Islet of Langerhans (tissue), 1 donor: ENCODE data around the gene LRRC56.
"Not testable (repeated sequence)": the region's sequence is repeated elsewhere in the genome, so short reads cannot be mapped to it uniquely, and the experiment has no call there.

Experiments
- FAIRE-seq: peaks from one replicate; lab custom pipeline; 2011; peaks lifted over from hg19 to GRCh38; lab: Jason Lieb, UNC

Gene LRRC56

DNA sequence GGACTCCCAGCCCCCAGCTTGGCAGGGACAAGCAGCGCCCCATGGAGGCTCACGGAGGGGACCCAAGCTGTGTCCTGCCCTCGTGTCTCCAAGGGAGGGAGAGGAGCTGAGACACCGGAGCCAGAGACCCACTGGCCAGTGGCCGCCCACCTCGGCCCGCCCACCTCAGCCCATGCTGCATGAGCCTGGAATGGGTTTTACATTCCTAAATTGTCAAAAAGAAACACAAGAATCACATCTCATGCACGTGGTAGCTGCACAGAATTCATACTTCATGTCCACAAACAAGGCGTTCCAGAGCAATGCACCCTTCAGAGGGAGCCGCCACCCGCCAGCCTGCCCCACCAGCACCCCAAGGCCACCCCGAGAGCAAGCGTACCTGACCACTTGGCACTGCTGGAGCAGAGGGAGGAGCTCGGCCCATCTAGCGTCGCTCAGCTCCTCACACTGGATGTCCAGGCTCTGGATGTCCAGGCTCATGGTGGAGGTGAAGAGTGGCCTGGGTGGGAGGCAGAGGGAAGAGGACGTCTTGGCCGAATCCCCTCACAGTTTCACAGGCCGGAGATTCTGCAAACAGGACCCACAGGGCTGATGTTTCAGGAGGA, 35.5 kb upstream of the LRRC56 start:
- FAIRE-seq: no peak

DNA sequence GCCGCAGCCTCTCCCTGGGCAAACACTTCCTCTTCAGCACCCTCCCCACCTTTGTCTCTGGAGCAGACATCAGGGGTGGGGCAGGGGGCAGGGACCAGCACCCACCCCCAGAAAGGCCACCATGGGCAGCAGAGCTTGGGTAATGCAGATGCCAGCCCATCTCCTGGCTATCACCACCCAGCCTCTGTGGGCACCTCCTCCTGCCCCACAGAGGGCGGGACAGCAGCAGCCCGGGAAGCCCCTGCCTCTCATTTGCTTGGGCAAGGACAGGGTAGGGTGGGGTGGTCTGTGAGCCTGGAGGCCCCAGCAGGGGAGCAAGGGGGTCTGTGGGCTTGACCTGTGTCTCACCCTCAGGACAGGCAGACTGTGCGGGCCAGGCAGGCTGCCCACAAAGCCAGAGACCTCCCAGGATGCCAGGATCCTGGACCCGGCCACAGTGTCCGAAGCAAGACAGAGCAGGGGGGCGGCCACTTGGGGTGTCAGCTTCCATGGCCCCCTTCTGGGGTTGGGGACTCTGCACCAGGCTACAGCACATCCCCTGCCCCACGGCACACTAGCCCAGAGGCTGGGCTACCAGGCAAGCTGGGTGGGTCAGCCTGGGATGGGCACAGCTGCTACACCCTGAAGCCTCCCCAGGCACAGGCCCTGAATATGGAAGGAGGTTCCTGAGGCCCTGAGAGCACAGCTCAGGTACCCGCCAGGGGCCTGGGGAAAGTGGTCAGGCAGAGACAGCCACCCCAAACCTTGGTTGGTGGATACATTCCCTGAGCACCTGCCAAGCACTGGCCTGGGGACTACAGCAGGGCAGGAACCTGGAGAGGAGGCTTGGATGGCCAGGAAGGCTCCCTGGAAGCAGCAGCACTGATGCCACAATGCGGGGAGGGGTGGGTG, 34.8 kb upstream of the LRRC56 start:
- FAIRE-seq: no peak

DNA sequence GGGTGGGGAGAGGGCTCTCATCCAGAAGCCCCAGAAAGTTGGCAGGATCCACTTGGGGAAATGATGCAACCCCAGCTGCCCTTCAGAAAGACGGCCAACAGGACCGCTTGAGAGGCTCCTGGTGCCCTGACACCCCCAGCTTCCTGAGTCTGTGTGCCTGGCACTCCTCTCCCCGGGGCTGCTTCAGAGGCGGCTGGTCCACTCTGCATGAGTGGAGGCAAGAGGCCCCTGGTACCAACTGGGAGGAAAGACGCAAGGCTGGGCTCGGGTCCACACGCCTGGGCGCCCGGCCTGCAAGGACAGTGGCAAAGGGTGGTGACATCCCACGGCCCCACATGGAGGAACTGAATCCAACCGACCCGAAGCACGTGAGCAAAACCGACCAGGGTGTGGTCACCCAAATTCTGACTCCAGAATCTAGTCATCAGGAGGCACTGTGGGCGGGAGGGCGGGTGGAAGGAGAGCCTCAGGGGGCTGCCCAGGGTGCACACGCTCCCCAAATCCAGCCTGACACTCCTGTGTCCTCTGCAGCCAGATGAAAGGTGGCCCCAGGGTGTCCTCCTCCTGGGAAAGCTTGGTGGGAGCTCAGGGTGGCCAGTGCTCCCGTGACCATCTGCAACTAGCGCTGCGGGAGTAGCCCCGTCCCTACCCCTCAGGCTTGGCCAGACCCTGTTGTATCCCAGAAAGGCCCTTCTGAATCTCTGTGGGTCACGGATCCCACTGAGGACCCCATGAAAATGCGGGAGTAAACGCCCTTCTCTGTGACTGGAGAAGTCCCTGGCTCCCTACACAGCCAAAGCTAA, 33.9 kb upstream of the LRRC56 start:
- no peak for FAIRE-seq

DNA sequence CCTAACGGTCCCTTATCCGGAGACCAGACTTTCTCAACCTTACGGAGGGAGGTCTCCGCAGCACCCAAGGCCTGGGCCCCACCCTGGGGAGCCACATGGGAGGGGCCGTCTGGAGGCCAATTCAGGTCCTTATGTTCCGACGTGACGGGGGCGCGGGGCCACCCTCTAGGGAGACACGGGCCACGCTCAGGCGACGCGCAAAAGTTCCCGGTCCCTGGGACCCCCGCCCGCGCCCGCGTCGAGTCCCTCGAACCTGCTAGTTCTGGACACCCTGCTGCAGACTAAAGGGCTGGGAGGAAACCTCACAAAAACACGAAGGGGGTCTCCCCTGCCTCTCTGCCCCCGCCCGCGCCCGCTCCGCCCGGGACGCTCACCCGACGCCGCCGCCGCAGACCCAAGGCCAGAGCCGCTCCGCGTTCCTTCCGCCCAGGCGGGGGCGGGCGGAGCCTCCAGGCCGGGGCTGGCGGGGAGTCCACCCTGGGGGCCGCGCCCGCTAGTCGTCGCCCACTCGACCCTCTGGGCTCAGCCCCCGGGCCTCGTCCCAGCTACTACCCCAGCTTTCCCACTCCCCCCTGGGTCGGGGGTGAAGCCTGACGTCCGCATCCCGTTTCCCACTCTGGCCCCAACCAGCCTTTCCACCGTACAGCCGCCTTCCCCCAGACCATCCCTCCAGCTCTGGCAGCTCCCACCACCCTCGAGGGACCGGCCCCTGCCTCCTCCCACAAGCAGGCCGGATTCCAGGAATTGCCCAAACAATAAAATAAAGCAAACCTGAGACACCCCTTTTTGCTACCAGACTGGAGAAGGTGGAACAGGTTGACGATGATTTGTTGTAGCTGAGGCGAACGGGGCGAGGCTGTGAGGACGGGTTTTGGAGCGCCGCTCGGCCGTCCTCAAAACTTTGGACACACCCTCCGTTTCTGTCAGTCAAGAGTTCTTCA, 33.0 kb upstream of the LRRC56 start:
- no peak for FAIRE-seq

DNA sequence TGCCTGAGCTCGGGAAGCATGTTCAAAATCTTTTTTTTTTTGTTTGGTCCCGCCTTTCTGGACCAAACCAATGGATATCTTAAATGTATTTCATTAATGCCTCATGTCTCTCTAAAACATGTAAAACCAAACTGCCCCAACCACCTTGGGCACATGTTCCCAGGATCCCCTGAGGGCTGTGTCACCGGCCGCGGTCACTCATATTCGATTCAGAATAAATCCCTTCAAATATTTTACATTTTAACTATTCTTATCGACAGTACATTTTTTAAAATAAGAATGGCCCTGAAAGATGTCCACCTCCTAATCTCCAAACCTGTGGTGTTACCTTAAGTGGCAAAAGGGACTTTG, 32.4 kb upstream of the LRRC56 start:
- no peak for FAIRE-seq

DNA sequence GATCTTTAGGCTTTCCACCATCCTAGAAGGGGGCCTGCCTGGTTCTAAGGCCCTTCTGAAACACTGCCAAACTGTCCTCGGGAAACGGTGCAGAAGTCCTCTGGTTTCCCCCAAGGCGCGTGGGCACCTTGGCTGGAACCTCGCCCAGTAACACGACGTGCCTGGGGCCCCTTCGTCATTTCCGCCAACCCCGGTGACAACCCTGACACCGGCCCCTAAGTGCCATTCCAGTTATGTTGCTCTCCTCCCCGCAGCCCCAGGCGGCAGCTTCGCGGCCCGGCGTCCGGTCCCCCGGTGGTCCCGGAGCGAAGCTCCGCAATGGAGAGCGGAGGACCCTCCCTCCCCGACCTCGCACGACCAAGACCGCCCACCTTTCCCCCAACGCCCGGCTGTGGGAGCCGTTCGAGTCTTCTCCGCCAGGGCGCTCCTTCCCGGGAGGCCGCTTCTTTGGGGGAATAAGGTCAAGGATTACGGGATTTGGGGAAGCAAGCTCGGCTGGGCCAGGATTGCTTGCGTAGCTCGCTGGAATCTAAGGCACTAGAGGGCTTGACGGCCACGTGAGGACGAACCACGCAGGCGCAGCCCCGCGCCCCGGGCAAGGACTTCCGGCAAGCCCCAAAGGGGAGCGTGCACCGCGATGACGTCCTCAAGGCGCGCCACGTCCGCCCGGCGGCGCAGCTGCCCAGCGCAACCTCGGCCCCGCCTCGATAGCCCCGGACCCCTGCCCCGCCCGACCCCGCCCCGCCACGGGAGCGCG, 30.9 kb upstream of the LRRC56 start:
- FAIRE-seq: peak; percentile 92

DNA sequence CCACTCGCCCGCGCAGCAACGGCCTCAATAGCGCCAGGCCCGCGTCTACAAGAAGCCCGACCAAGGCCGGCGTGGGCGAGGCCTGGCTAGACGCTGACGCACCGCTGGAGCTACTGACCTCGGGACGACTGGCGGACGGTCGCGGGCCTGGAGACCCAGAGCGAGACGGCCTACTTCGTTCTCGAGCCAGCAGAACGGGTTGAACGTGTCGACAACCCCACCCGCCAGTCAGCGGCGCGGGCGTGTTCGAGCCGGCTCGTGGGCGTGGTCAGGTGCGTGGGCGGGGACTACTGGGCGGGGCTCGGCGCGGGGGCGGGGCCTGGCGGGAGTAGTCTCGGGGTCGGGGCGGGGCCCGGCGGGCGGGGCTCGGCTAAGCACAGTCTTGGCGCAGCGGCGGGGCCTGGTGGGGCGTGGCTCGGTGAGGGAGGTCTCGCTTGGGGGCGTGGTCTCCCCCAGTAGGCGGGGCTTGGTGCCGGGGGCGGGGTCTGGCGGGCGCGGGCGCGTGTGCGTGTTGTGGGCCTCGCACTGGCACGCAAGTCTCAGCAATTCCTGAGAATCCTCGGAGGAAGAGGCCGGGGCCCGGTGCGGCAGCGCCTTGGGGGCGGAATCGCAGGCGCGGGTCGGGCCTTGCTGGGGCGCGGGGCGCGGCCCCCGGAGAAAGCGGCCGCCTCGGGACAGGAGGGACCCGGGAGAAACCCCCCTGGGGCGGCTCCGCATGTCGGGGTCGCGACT, 30.2 kb upstream of the LRRC56 start, which contains the start of gene RNH1:
RNH1 (minus strand) TSS at position 248 of the 732 bp plus-strand sequence. CDS start 5,080 bp downstream, outside the sequence.
- FAIRE-seq: no peak

DNA sequence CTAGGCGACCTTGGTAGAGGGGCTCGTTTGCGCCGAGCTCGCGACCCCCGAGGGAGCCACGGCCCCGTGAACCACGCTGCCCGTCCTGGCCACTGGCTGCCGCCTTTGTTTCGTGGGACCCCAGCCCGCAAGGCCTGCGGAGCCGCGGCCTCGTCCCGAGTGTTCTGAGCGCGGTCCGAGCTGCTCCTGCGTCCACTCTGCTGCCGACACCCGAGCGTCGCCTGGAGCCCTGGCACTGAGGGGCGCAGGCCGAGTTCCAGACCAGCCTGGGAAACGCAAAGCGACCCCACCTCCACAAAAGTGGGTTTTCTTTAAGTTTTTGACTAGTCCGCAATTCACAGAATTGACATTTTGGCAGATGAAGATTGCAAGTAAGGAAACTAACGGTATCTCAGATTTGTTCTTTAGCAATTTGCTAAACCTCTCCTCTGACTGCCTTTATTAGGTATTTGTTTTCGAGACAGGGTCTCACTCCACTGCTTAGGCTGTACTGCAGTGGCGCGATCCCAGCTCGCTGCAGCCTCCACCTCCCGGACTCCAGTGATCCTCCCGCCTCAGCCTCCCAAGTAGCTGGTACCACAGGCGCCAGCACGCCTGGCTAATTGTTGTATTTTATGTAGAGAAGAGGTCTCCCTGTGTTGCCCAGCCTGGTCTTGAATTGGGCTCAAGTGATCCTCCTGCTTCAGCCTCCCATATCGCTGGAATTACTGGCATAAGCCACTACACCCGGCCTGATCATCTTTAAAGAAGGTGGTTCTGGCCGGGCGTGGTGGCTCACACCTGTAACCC, 29.4 kb upstream of the LRRC56 start:
- no peak for FAIRE-seq

DNA sequence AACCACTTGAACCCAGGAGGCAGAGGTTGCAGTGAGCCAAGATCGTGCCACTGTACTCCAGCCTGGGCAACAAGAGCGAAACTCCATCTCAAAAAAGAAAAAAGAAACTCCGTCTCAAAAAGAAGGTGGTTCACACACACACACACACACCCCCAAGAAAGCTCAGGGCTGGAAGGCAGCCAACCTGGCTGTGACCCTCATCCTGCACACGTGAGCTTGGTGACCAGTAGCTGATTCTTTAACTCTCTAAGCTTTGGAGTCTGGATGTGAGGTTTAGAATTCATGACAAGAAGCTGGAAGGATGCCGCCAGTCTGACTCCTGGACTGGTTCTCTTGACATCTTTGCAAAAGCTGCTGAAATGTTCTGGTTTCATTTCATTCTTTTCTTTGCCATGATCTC, 28.4 kb upstream of the LRRC56 start:
- no peak for FAIRE-seq

DNA sequence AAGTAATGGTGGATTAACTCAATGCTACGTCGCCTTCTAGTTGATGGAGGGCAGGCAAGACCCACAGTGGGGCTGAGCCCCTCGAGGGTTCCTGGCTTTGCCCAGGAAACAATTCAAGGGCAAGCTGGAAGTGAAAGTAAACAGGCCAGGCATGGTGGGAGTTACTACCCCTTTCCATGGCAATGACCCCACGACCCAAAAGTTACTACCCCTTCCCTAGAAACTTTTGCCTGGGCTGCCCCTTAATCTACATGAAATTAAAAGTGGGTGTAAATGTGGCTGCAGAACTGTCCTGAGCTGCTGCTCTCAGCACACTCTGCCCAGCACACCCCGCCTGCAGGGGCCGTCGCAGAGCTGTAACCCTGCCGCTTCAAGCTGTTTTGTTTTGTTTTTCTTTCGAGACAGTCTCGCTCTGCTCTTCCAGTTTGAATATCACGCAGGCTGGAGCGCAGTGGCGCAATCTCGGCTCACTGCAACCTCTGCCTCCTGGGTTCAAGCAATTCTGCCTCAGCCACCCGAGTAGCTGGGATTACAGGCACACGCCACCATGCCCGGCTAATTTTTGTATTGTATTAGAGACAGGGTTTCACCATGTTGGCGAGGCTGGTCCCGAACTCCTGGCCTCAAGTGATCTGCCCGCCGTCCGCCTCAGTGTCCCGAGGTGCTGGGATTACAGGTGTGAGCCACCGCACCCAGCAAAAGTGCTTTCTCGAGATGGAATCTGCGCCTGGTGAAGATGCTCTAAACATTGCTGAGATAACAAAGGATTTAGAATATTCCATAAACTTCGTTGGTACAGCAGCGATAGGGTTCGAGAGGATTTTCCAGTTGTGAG, 24.3 kb upstream of the LRRC56 start:
- FAIRE-seq: no peak

DNA sequence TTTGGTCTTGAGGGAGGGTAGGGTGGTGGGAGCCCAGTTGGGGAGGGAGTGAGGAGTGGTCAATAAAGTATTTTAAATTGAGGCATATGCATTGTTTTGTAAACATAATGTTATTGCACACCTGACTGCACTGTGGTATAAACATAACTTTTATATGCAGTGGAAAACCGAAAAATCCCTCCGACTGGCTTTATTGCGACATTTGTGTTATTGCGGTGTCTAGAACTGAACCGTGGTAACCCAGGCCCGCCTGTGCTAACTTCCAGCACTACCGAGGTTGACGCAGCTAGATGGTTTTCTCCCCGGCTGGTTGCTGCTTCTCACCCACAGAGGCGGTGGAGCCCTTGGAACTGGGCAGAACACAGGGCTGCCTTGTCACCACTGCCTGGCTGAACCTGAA, 22.7 kb upstream of the LRRC56 start:
- no peak for FAIRE-seq

DNA sequence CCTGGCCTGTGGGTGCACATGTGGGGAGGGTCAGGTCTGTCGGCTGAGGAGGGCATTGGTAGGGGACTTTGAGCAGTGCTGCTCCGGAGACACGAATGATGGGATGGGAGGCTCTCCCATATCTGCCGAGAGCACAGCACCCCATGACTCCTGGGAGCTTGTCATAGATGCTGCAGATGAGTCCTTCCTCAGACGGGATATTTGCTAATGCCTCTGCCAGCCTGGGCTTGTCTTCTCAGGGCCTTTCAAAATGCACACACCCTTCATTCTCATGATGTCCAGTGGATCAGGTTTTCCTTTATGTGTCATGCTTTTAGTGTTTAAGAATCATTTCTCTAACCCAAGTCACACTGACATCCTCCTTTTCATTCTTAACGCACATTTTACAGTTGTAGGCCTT, 22.2 kb upstream of the LRRC56 start:
- FAIRE-seq: no peak

DNA sequence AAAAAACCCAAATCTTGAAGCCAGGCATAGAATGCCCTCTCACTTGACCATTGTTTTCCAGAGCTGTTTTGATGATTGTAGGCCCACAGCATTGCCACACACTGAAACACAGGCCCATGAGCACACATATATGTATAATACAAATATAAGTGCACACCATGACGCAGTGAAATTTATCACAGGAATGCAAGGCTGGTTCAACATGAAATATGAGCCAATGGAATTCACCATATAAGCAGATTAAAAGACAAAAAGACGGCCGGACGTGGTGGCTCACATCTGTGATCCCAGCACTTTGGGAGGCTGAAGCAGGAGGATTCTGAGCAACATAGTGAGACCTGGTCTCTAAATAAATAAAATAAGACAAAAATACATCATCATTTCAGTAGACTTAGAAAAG, 20.9 kb upstream of the LRRC56 start:
- no peak for FAIRE-seq

DNA sequence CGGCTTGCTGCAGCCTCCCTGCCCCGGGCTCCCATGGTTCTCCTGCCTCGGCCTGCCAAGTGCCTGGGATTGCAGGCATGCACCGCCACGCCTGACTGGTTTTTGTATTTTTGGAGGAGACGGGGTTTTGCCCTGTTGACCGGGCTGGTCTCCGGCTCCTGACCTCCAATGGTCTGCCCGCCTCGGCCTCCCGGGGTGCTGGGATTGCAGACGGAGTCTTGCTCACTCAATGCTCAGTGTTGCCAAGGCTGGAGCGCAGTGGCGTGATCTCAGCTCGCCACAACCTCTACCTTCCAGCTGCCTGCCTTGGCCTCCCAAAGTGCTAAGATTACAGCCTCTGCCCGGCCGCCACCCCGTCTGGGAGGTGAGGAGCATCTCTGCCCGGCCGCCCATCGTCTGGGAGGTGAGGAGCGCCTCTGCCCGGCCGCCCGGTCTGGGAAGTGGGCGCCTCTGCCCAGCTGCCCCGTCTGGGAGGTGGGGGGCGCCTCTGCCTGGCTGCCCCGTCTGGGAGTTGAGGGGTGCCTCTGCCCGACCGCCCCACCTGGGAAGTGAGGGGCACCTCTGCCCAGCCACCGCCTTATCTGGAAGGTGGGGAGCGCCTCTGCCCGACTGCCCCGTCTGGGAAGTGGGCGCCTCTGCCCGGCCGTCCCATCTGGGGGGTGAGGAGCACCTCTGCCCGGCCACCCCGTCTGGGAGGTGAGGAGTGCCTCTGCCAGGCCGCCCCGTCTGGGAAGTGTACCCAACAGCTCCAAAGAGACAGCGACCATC, 20.2 kb upstream of the LRRC56 start:
- FAIRE-seq: not testable (repeated sequence)

DNA sequence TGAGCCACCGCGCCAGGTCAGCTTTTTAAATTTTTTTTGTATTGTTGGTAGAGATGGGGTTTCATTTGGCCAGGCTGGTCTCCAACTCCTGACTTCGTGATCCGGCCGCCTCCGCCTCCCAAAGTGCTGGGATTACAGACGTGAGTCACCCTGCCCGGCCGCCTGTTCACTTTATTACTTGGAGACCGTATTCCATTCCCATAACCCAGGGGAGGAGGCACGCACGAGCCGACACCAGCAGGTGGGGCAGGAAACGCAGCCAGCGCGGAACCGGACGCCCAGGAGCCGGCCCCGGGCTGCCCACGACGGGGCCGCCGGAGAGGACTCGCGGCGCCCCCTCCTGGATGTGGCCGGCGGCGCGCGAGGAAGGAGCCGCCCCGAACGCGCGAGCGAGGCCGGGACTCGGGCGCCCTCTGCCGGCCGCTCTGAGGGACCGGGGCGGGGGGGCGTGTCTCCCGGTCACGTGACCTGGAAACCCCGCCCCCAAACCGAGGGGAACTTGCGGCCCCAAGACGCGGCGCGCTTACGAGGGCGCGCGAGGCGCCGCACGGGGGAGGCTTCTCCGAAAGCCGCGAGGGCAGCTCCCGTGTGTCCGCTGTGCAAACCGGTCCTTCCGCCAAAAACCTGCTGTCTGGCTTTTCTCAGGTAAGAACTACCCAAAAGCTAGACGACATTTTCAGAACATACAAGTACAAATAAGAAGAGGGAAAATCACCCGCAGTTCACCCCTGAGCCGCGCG, 18.7 kb upstream of the LRRC56 start:
- no peak for FAIRE-seq

DNA sequence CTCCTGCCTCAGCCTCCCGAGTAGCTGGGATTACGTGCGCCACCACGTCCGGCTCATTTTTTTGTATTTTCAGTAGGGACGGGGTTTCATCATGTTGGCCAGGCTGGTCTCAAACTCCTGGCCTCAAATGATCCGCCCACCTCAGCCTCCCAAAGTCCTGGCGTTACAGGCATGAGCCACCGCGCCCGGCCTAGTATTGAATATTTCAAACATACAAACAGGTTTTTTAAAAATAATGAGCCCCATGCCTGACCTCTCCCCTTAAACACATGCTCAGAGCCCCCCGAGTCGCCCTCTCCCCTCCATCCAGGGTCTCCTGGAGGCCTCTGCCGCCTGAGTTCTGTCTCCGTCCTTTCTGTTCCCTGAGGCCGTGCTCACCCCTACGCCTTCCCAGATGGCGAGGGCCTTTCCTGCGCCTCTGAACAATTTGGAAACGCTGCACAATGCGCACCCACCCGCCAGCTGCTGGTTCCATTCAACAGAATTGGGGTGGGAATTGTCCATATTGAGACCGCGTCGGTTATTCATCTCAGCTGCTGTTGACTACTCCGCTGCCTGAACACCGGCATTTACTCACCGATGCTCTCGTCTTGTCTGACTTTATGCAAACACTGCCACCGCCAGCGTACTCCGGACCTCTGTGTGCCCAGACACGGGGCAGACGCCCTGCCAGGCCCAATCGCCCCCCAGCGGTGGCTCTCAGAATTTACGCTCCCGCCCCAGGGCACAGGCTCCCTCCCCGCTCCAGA, 16.7 kb upstream of the LRRC56 start:
- no peak for FAIRE-seq
